Keratinocyte (primary cell): ENCODE measurements around the gene ERICH6. TPM values are rescaled to one million over a fixed set of nuclear protein-coding genes. Genes with fewer than 3 reads are reported as not detected.
"Not testable (repeated sequence)": the region's sequence is repeated elsewhere in the genome, so short reads cannot be mapped to it uniquely, and the experiment has no call there.

Experiments used
- DNase-seq: peaks from one replicate; pipeline ENCODE4 v3.0.0-alpha.2; 2011; ENCODE audit warnings: low read depth, missing footprints, low spot score
- FAIRE-seq: peaks from 2 replicates; lab custom pipeline; 2011; peaks lifted over from hg19 to GRCh38; lab: Jason Lieb, UNC
- H2AFZ ChIP-seq: 2 replicates; pipeline ENCODE4 v1.6.0; 2012; ENCODE audit warnings: low read length, control low read depth, inconsistent platforms; ENCODE audit not compliant: control insufficient read depth
- H3K27ac ChIP-seq: 2 replicates; pipeline ENCODE4 v1.5.1; 2011; ENCODE audit warnings: low read length; ENCODE audit not compliant: control insufficient read depth, insufficient read depth
- H3K27me3 ChIP-seq: 3 replicates; pipeline ENCODE4 v1.6.0; 2011; ENCODE audit warnings: low read length; ENCODE audit not compliant: control insufficient read depth, insufficient read depth; ENCODE audit errors: extremely low read depth
- H3K36me3 ChIP-seq, 2 experiments: 2 replicates in 1 of 2; 3 replicates in 1 of 2; pipeline ENCODE4 v1.5.1; 2011; ENCODE audit warnings: low read length in 2 of 2, mild to moderate bottlenecking in 1 of 2; ENCODE audit not compliant: control insufficient read depth in 2 of 2, insufficient read depth in 2 of 2; ENCODE audit errors: extremely low read depth in 1 of 2
- H3K4me1 ChIP-seq: 3 replicates; pipeline ENCODE4 v1.5.1; 2011; ENCODE audit warnings: low read length; ENCODE audit not compliant: control insufficient read depth, insufficient read depth; ENCODE audit errors: extremely low read depth
- H3K4me2 ChIP-seq: 3 replicates; pipeline ENCODE4 v1.6.0; 2011; ENCODE audit warnings: low read depth, low read length; ENCODE audit not compliant: control insufficient read depth, insufficient read depth; ENCODE audit errors: extremely low read depth
- H3K4me3 ChIP-seq, 3 experiments: fragments of 200-600 bp in 1 of 3; sonication (generic) in 1 of 3; 2 replicates in 2 of 3; 3 replicates in 1 of 3; pipeline ENCODE4 v1.5.1; 2011 to 2016; ENCODE audit warnings: low read length in 3 of 3, mild to moderate bottlenecking in 3 of 3, control low read depth in 2 of 3, inconsistent platforms in 1 of 3, low read depth in 1 of 3, mixed read lengths in 1 of 3, mixed run types in 1 of 3, moderate library complexity in 1 of 3; ENCODE audit not compliant: control insufficient read depth in 2 of 3, insufficient read depth in 2 of 3; ENCODE audit errors: extremely low read depth in 1 of 3
- H3K79me2 ChIP-seq: 2 replicates; pipeline ENCODE4 v1.6.0; 2012; ENCODE audit warnings: low read length; ENCODE audit not compliant: control insufficient read depth, insufficient read depth
- H3K9ac ChIP-seq: 3 replicates; pipeline ENCODE4 v1.6.0; 2011; ENCODE audit warnings: low read length; ENCODE audit not compliant: control insufficient read depth, insufficient read depth; ENCODE audit errors: extremely low read depth
- H3K9me1 ChIP-seq: 3 replicates; pipeline ENCODE4 v1.6.0; 2011; ENCODE audit warnings: low read length; ENCODE audit not compliant: control insufficient read depth, insufficient read depth; ENCODE audit errors: extremely low read depth
- H3K9me3 ChIP-seq: 2 replicates; pipeline ENCODE4 v1.5.1; 2012; ENCODE audit warnings: low read depth, low read length; ENCODE audit not compliant: control insufficient read depth
- H4K20me1 ChIP-seq: 3 replicates; pipeline ENCODE4 v1.6.0; 2011; ENCODE audit warnings: low read length; ENCODE audit not compliant: control insufficient read depth, insufficient read depth; ENCODE audit errors: extremely low read depth
- EZH2 ChIP-seq: IDR thresholded peaks from one replicate; pipeline ENCODE4 v1.6.1; 2012; ENCODE audit warnings: inconsistent platforms, mild to moderate bottlenecking, low read length, moderate library complexity
- dilution Hi-C: fragments of 300-500 bp; cut with MboI; formaldehyde crosslinking; loops from one replicate; pipeline ENCODE4 v1.7.0; 2020; ENCODE audit warnings: low sequenced_read_pairs; ENCODE audit not compliant: extremely low pct_ligation_motif_present
- polyA plus RNA-seq, 5 experiments: library from polyadenylated mRNA; depleted of rRNA in 3 of 5; stranded (reverse) in 3 of 5; stranded (forward) in 1 of 5; unstranded in 1 of 5; fragments of >200 nt; gene quantifications; 1 replicate in 1 of 5; 2 replicates in 3 of 5; 3 replicates in 1 of 5; pipeline versions ENCODE4 v1.2.1 to v1.2.3, GENCODE V29; 2011 to 2012; ENCODE audit warnings: missing spikeins in 2 of 5, low read depth in 1 of 5, low replicate concordance in 1 of 5
- TF ChIP-seq, protein P1 (sequence below), 3 experiments: IDR thresholded peaks in 1 of 3; conservative IDR thresholded peaks in 1 of 3; optimal IDR thresholded peaks in 1 of 3; 2 replicates in 2 of 3; 3 replicates in 1 of 3; pipeline versions ENCODE3 to v1.5.1; 2011; ENCODE audit warnings: low read length in 3 of 3, mild to moderate bottlenecking in 3 of 3, moderate library complexity in 2 of 3, control low read depth in 1 of 3, inconsistent platforms in 1 of 3; ENCODE audit not compliant: insufficient read depth in 2 of 3; ENCODE audit errors: extremely low read depth in 1 of 3

ERICH6 gene
- polyA plus RNA-seq, 1 donor (not counting 4 experiments of a cell fraction or from before 2014, with no cell fraction given): 0.03 TPM

DNA sequence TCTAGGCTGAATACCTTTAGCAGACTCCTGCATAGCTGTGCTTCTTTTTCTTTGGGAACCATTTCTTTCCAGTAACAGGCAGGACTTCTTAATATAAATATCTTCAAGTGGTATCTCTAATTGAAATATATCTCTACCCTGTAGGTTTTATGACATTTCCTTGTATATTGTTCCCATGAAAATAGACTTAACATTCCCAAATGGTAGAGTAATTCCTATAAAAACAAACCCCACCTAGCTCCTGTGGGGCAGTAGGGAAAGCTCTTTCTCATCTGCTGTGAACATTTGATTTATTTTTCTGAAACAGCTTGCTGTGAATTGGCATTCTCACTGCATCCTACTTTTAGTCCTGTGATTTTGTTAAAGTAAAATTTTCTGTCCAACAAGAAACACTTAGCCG lies 79.8 kb downstream of the ERICH6 start:
- H3K79me2 ChIP-seq: peaks cover 33% of the 10 kb centered on the region

DNA sequence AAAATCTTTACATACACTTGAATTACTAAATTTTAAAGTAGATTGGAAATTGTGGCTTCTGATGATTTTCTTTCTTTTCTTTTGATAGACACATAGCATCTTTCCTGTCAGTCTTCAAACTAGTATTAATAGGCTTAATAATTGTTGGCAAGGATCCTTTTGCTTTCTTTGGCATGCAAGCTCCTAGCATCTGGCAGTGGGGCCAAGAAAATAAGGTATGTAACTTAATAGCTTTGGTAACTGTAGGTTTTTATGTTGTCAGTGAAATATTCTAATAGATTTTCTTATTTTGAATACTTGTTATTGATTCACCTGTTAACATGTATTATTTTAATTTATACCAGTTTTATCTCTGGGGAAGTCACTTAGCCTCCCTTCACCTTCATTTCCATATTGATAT lies 80.8 kb downstream of the ERICH6 start:
- H4K20me1 ChIP-seq, H3K9me3 ChIP-seq, H3K36me3 ChIP-seq, dilution Hi-C loops, H3K27ac ChIP-seq, H3K9ac ChIP-seq, H3K4me2 ChIP-seq, H3K9me1 ChIP-seq, H3K4me3 ChIP-seq, H3K27me3 ChIP-seq, H2AFZ ChIP-seq, H3K4me1 ChIP-seq, DNase-seq, FAIRE-seq: not testable (repeated sequence)
- peaks cover 43% of the 10 kb centered on the region for H3K79me2 ChIP-seq

More for the DNA sequence above, 79.8 kb downstream of the ERICH6 start:
- TF ChIP-seq, protein P1, sequence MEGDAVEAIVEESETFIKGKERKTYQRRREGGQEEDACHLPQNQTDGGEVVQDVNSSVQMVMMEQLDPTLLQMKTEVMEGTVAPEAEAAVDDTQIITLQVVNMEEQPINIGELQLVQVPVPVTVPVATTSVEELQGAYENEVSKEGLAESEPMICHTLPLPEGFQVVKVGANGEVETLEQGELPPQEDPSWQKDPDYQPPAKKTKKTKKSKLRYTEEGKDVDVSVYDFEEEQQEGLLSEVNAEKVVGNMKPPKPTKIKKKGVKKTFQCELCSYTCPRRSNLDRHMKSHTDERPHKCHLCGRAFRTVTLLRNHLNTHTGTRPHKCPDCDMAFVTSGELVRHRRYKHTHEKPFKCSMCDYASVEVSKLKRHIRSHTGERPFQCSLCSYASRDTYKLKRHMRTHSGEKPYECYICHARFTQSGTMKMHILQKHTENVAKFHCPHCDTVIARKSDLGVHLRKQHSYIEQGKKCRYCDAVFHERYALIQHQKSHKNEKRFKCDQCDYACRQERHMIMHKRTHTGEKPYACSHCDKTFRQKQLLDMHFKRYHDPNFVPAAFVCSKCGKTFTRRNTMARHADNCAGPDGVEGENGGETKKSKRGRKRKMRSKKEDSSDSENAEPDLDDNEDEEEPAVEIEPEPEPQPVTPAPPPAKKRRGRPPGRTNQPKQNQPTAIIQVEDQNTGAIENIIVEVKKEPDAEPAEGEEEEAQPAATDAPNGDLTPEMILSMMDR (optimal IDR thresholded peaks at IDR 0.05 in 1 of 3, IDR thresholded peaks at IDR 0.05 in 1 of 3, conservative IDR thresholded peaks at IDR 0.05 in 1 of 3; ENCODE audit: extremely low read depth in 1 of 3, insufficient read depth in 2 of 3, low read length in 3 of 3): no peak
- H4K20me1 ChIP-seq: peaks cover 3% of the 10 kb centered on the region
- no peak overlapping the region for H3K4me2 ChIP-seq
- no peak overlapping the region for H3K9ac ChIP-seq
- H3K27me3 ChIP-seq: no peaks in the 10 kb centered on the region
- dilution Hi-C loops: no loop called here
- DNase-seq (no peak), FAIRE-seq (no peak)
- no peaks in the 10 kb centered on the region for H3K4me1 ChIP-seq
- no peak overlapping the region for H3K4me3 ChIP-seq
- H2AFZ ChIP-seq: no peak overlapping the region
- no peaks in the 10 kb centered on the region for H3K9me1 ChIP-seq
- peaks cover 4 to 8% of the 10 kb centered on the region in 2 experiments for H3K36me3 ChIP-seq
- H3K27ac ChIP-seq: no peak overlapping the region
- no peaks in the 10 kb centered on the region for H3K9me3 ChIP-seq

DNA sequence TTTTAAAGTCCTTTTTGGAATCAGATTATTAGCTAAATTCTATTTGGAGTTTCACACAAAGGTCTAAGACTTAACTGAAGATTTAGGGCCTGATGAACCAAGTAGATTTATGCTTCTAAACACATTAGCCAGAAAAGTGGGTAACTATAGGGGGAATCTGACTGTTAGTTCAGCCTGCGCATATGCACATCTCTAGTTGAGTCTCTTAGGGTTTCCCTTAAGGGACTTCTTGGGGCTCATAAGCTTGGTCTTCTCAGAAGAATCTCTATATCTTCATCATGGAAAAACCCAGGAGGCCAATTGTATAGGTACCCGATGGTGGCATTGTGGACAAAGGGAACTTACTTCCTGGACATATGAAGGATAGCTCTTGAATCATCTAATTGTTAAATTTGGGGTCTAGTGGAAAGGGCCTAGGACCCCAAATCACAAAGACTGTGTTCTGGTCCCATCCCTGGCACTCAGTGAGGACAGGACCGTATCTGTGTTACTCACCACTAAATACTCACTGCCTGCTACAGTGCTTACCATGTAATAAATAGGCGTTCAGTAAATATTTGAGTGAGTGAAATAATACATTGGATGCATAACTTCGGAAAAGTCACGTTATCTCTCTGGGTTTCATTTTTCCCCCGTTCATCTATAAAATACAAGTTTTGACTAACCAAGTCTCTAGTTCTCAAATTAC lies 83.6 kb downstream of the ERICH6 start:
- Histone ChIP-seq H2AFZ (no peak overlapping the region), H3K27ac (no peak overlapping the region), H3K79me2 (peaks cover 57% of the 10 kb centered on the region), H3K36me3 (peaks cover 0 to under 1% of the 10 kb centered on the region in 2 experiments), H3K9ac (no peak overlapping the region), H3K4me3 (no peak overlapping the region), H3K4me2 (no peak overlapping the region), H3K27me3 (no peaks in the 10 kb centered on the region), H3K9me3 (no peaks in the 10 kb centered on the region), H4K20me1 (peaks cover 8% of the 10 kb centered on the region), H3K4me1 (no peaks in the 10 kb centered on the region), H3K9me1 (no peaks in the 10 kb centered on the region)
- FAIRE-seq (no peak), DNase-seq (no peak)
- TF ChIP-seq EZH2: no peak
- TF ChIP-seq, protein P1 (optimal IDR thresholded peaks at IDR 0.05 in 1 of 3, IDR thresholded peaks at IDR 0.05 in 1 of 3, conservative IDR thresholded peaks at IDR 0.05 in 1 of 3; ENCODE audit: extremely low read depth in 1 of 3, insufficient read depth in 2 of 3, low read length in 3 of 3): no peak
- dilution Hi-C loops: no loop called here
